Neuronal stem cell (in vitro differentiated cells): ENCODE measurements around the gene SFT2D1.
A peak's percentile ranks its signal among the peaks of the same experiment; 100 is the strongest.

Experiments
- DNase-seq: peaks from one replicate; pipeline ENCODE4 v3.0.0-alpha.2; 2013; ENCODE audit warnings: low spot score
- H2AFZ ChIP-seq: one replicate; pipeline ENCODE4 v1.6.1; 2013; ENCODE audit warnings: mild to moderate bottlenecking, low read length, inconsistent platforms
- H2AK5ac ChIP-seq: 2 replicates; pipeline ENCODE4 v1.6.1; 2013; ENCODE audit warnings: low read depth, mild to moderate bottlenecking, inconsistent platforms, low read length, moderate library complexity, mixed read lengths
- H2BK120ac ChIP-seq: 2 replicates; pipeline ENCODE4 v1.6.1; 2013; ENCODE audit warnings: low read depth, mild to moderate bottlenecking, inconsistent platforms, low read length, moderate library complexity, mixed read lengths
- H2BK12ac ChIP-seq: one replicate; pipeline ENCODE4 v1.6.1; 2013; ENCODE audit warnings: low read length, inconsistent platforms
- H2BK15ac ChIP-seq: 2 replicates; pipeline ENCODE4 v1.6.1; 2013; ENCODE audit warnings: mild to moderate bottlenecking, low read length, inconsistent platforms, mixed read lengths
- H2BK5ac ChIP-seq: one replicate; pipeline ENCODE4 v1.6.1; 2013; ENCODE audit warnings: inconsistent platforms, mild to moderate bottlenecking, low read length, moderate library complexity
- H3K14ac ChIP-seq: one replicate; pipeline ENCODE4 v1.6.1; 2013; ENCODE audit warnings: low read length, inconsistent platforms
- H3K18ac ChIP-seq: 2 replicates; pipeline ENCODE4 v1.6.1; 2013; ENCODE audit warnings: low read length, inconsistent platforms
- H3K23ac ChIP-seq: 2 replicates; pipeline ENCODE4 v1.6.1; 2013; ENCODE audit warnings: low read depth, mild to moderate bottlenecking, mixed read lengths, low read length, inconsistent platforms; ENCODE audit not compliant: poor library complexity
- H3K27ac ChIP-seq: replicated peaks from 3 replicates; pipeline ENCODE4 v1.5.1; 2013; ENCODE audit warnings: low read length, inconsistent platforms
- H3K27me3 ChIP-seq, 3 experiments: 2 replicates each; pipeline ENCODE4 v1.6.1; 2013; ENCODE audit warnings: low read length in 3 of 3, mild to moderate bottlenecking in 2 of 3, inconsistent platforms in 1 of 3, low read depth in 1 of 3, mixed read lengths in 1 of 3, moderate library complexity in 1 of 3; ENCODE audit not compliant: control insufficient read depth in 3 of 3, insufficient read depth in 3 of 3
- H3K36me3 ChIP-seq, 2 donors: replicated peaks in 1 of 2; 2 replicates each; pipeline ENCODE4 v1.6.1; 2013; ENCODE audit warnings: low read length in 2 of 2; ENCODE audit not compliant: control insufficient read depth in 2 of 2, insufficient read depth in 2 of 2
- H3K4ac ChIP-seq: 2 replicates; pipeline ENCODE4 v1.6.1; 2013; ENCODE audit warnings: inconsistent platforms, mild to moderate bottlenecking, low read length, moderate library complexity
- H3K4me1 ChIP-seq, 2 donors: 1 replicate in 1 of 2; 2 replicates in 1 of 2; pipeline ENCODE4 v1.6.1; 2013; ENCODE audit warnings: low read length in 2 of 2, low read depth in 1 of 2; ENCODE audit not compliant: control insufficient read depth in 2 of 2, insufficient read depth in 1 of 2
- H3K4me2 ChIP-seq: one replicate; pipeline ENCODE4 v1.6.1; 2013; ENCODE audit warnings: mild to moderate bottlenecking, low read length, inconsistent platforms; ENCODE audit not compliant: insufficient read depth, poor library complexity, severe bottlenecking
- H3K4me3 ChIP-seq, 2 donors: 2 replicates each; pipeline ENCODE4 v1.5.1; 2013; ENCODE audit warnings: low read length in 2 of 2, mild to moderate bottlenecking in 2 of 2, inconsistent platforms in 1 of 2, moderate library complexity in 1 of 2
- H3K79me1 ChIP-seq: one replicate; pipeline ENCODE4 v1.6.1; 2013; ENCODE audit warnings: low read depth, mild to moderate bottlenecking, inconsistent platforms, low read length, moderate library complexity
- H3K9ac ChIP-seq: one replicate; pipeline ENCODE4 v1.6.1; 2013; ENCODE audit warnings: mild to moderate bottlenecking, low read depth, low read length, inconsistent platforms; ENCODE audit not compliant: poor library complexity
- H3K9me3 ChIP-seq, 2 donors: replicated peaks in 1 of 2; 2 replicates each; pipeline versions ENCODE3 to v1.6.1; 2013; ENCODE audit warnings: low read length in 2 of 2, mild to moderate bottlenecking in 2 of 2, inconsistent platforms in 1 of 2, low read depth in 1 of 2, mixed read lengths in 1 of 2, moderate library complexity in 1 of 2; ENCODE audit not compliant: control insufficient read depth in 2 of 2, insufficient read depth in 1 of 2
- H4K8ac ChIP-seq: one replicate; pipeline ENCODE4 v1.6.1; 2013; ENCODE audit warnings: low read depth, mild to moderate bottlenecking, inconsistent platforms, low read length, moderate library complexity
- H4K91ac ChIP-seq: one replicate; pipeline ENCODE4 v1.6.1; 2013; ENCODE audit warnings: low read length, low read depth, mild to moderate bottlenecking, inconsistent platforms; ENCODE audit not compliant: poor library complexity
- WGBS, 2 donors: extraction: QIAGEN DNeasy Blood & Tissue Kit; methylation state at CpG; one replicate each; pipeline ENCODE4 v1.1.7; 2013; ENCODE audit warnings: missing lambda C conversion rate in 2 of 2, mixed read lengths in 1 of 2; ENCODE audit not compliant: insufficient read length in 2 of 2, insufficient replicate concordance in 1 of 2; ENCODE audit errors: extremely low coverage in 2 of 2; 5-methylcytosine and 5-hydroxymethylcytosine counted together

Gene SFT2D1

DNA sequence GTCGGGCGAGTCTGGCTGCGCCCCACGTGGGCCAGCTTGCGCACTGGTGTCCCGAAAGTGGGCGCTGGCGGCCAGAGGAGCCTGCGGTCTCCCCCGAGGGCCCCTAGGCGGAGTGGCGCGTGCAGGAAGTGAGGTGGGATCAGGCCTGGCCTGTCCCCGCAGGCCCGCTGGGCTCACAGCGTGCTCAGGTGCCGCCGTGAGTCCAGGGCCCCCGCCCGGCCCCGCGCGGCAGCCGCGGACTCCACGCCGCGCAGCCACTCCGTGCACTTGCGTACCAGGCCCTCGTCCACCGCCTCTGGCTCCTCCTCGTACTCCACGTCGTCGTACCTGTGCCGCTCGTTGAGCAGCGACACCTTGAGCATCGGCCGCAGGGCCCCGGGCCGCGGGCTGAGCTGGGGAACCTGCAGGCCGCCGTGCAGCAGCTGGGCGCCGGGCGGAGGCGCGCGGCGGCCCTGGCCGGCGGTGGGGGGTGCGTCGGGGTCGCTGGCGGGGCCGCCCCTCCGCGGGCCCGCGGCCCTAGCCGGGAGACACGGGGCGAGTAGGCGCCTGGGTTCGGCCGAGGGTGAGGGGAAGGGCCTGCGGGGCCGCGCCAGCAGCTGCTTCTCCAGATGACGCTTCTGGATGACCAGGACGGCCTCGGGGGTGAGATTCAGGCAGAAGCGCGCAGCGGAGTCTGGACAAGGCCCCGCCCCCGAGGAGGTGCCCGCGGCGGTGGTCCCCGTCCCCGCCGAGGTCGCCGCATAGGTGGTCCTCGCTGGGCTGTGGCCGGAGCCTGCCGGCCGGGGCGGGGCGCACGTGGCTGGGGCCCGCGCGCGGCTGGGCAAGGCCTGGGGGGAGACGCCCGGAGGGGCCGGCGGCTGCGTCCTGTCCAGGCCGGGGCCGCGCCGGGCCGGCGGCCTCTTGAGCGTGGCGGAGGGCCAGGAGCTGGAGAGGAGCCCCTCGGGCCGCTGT lies 35.0 kb downstream of the SFT2D1 start:
- peak; percentile 47 for DNase-seq

DNA sequence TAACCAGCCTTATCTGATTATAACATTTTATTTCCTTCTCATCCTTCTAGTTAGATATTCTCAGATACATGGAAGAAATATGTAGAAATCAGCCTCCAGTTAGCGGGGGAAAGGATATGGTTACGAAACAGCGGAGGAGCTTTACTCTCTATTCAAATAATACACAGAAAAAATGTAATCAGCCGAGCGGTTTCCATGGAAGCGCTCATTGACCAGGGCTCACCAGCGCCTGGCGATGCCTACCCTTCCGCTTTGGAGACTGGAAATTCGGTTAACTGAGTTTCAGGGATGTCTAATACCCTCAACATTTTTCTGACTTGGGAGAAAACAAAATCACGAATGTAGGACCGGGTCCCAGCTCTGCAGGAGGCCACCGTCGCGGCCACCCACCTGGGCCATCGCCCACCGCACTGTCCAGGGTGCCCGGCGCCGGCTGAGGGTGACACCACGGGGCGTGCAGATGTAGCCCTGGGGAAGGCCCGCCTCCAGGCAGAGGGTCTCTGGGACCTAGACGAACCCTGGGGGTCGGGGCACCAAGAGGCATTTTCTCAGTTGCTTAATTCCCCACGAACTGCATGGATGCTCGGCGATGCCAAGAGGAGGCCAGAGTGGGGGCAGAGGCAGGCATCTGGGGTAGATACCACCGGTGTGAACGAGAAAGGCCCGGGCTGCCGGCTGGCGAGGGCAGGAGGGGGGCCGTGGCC lies 35.8 kb downstream of the SFT2D1 start:
- H2AFZ ChIP-seq: peak overlapping the region; percentile 98
- no peak overlapping the region for H2BK12ac ChIP-seq
- no peaks in the 10 kb centered on the region for H3K36me3 ChIP-seq
- no peak overlapping the region for H4K8ac ChIP-seq
- H2BK120ac ChIP-seq: no peak overlapping the region
- no CpG with 5 or more reads among the region's 34 CpGs for WGBS, 2 donors
- H2BK5ac ChIP-seq: no peak overlapping the region
- H3K9ac ChIP-seq: no peak overlapping the region
- peaks cover 2% of the 10 kb centered on the region for H3K79me1 ChIP-seq
- H3K4ac ChIP-seq: no peak overlapping the region
- peak overlapping the region; percentile 93 for H3K23ac ChIP-seq
- H2BK15ac ChIP-seq: peak overlapping the region; percentile 67
- H2AK5ac ChIP-seq: peak overlapping the region; percentile 46
- H3K27ac ChIP-seq: no peak overlapping the region
- no peaks in the 10 kb centered on the region for H3K9me3 ChIP-seq
- no peak for DNase-seq
- H3K18ac ChIP-seq: peak overlapping the region; percentile 93
- no peak overlapping the region for H3K4me2 ChIP-seq
- H3K4me1 ChIP-seq: peaks cover 0 to 6% of the 10 kb centered on the region in 2 donors
- H4K91ac ChIP-seq: no peak overlapping the region
- peaks cover 22 to 85% (median 45%) of the 10 kb centered on the region in 3 experiments for H3K27me3 ChIP-seq
- no peak overlapping the region for H3K4me3 ChIP-seq
- H3K14ac ChIP-seq: no peak overlapping the region

More for the DNA sequence above, 35.0 kb downstream of the SFT2D1 start:
- H2AFZ ChIP-seq: peak overlapping the region; percentile 98
- H3K4ac ChIP-seq: no peak overlapping the region
- no peak overlapping the region for H3K27ac ChIP-seq
- H3K4me2 ChIP-seq: peak overlapping the region; percentile 94
- H2BK5ac ChIP-seq: no peak overlapping the region
- H3K4me1 ChIP-seq: peaks cover 0 to 6% of the 10 kb centered on the region in 2 donors
- H3K36me3 ChIP-seq: no peaks in the 10 kb centered on the region
- H2BK15ac ChIP-seq: peak overlapping the region; percentile 67
- peak overlapping the region; percentile 82 for H4K8ac ChIP-seq
- H2BK12ac ChIP-seq: peak overlapping the region; percentile 84
- H3K14ac ChIP-seq: peak overlapping the region; percentile 71
- peak overlapping the region; percentile 46 for H2AK5ac ChIP-seq
- no peak overlapping the region for H2BK120ac ChIP-seq
- no CpG with 5 or more reads among the region's 115 CpGs for WGBS, 2 donors
- peak overlapping the region; percentile 93 for H3K18ac ChIP-seq
- H3K23ac ChIP-seq: peak overlapping the region; percentile 93
- peaks cover 2% of the 10 kb centered on the region for H3K79me1 ChIP-seq
- H3K27me3 ChIP-seq: peaks cover 22 to 82% (median 45%) of the 10 kb centered on the region in 3 experiments
- H3K4me3 ChIP-seq: peak overlapping the region; percentile 42 to 78
- H3K9ac ChIP-seq: peak overlapping the region; percentile 81
- no peaks in the 10 kb centered on the region for H3K9me3 ChIP-seq
- no peak overlapping the region for H4K91ac ChIP-seq

DNA sequence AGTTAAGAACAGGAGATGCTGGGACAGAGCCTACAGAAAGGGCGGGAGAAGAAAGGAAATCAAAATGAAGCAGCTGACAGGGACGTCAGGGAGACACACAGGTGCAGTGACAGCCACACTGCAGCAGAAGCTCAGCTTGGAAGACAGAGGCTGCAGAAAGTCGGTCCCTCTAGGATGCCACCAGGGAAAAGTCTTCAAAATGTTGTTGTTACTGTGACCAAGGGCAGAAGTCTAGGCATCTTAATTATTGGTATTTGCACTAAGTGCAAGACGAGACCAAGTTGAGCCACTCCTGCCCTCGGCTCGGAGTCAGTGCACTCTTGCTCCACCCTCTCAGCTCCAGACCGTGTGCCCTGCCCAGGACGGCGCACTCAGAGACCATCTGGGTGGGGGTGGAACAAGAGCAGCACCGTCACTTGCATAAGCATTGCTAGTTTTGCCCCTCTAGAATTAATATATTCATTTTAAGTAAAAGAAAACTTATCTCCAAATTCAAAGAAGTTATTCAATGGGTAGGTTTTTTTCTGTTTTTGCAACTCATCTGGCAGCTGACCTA lies 36.7 kb downstream of the SFT2D1 start:
- Histone ChIP-seq H2BK12ac (no peak overlapping the region), H3K4me3 (no peak overlapping the region), H2AFZ (no peak overlapping the region), H3K9ac (no peak overlapping the region), H3K4me2 (no peak overlapping the region), H2AK5ac (no peak overlapping the region), H3K4ac (no peak overlapping the region), H4K91ac (no peak overlapping the region), H3K79me1 (peaks cover 2% of the 10 kb centered on the region), H2BK5ac (no peak overlapping the region), H3K36me3 (no peaks in the 10 kb centered on the region), H3K9me3 (no peaks in the 10 kb centered on the region), H4K8ac (no peak overlapping the region), H3K23ac (no peak overlapping the region), H2BK120ac (no peak overlapping the region), H3K18ac (no peak overlapping the region), H2BK15ac (no peak overlapping the region), H3K14ac (no peak overlapping the region), H3K4me1 (peaks cover 0 to 6% of the 10 kb centered on the region in 2 donors), H3K27ac (no peak overlapping the region), H3K27me3 (peaks cover 22 to 80% (median 45%) of the 10 kb centered on the region in 3 experiments)
- no peak for DNase-seq
- WGBS, 2 donors: no CpG with 5 or more reads among the region's 10 CpGs
